Endometrial microvascular endothelial cells (primary cell): Measurements from ENCODE around the gene METTL21C. TPM values are rescaled to one million over a fixed set of nuclear protein-coding genes. Genes with fewer than 3 reads are reported as not detected.

Experiments used
- in situ Hi-C: cut with HindIII; loops from 2 replicates; pipeline ENCODE4 v1.10.0; 2017; ENCODE audit warnings: low sequenced_read_pairs, low pct_unique_long_range_greater_than_20kb; ENCODE audit errors: inconsistent ontology term
- total RNA-seq: library from RNA; depleted of rRNA; stranded (reverse); fragments of >200 nt; gene quantifications from one replicate; pipeline ENCODE4 v1.2.3, GENCODE V29; 2015; ENCODE audit errors: inconsistent ontology term

Gene METTL21C
- total RNA-seq, 1 donor from 2014 or later: not detected

DNA sequence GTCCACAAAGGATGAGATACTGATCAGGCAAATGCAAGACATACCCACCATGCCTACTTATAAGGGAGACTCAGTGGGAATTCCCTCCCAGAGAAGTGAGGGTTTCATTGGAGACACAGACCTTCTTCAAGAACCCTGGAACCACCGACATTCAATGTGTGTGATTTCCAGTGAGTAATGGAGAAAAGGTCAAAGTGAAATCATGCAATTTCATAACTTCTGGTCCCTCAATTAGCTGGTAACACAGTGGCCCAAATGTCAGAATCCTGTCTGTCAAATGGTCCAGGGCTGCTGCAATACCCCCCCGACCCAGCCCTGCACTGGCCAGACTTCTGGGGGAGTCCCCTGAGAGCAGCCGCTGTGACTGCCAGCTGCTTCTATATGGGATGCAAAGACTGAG lies 4.7 kb upstream of the METTL21C start:
- in situ Hi-C loops: no loop called here

DNA sequence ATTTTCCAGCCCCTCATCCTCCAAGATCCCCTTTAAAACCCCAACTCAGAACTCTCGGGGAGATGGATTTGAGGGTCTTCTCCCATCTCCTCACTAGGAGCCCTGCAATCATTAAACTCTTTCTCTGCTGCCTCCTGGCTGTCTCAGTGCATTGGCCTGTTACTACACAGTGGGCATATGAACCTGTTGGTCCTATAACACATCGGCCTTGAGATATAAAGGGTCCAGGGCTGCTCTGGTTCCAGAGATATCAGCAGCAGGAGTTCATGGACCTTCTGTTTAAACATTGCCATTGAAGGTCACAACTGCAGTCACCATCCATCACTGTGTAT lies 3.8 kb upstream of the METTL21C start:
- in situ Hi-C loops: no loop called here

DNA sequence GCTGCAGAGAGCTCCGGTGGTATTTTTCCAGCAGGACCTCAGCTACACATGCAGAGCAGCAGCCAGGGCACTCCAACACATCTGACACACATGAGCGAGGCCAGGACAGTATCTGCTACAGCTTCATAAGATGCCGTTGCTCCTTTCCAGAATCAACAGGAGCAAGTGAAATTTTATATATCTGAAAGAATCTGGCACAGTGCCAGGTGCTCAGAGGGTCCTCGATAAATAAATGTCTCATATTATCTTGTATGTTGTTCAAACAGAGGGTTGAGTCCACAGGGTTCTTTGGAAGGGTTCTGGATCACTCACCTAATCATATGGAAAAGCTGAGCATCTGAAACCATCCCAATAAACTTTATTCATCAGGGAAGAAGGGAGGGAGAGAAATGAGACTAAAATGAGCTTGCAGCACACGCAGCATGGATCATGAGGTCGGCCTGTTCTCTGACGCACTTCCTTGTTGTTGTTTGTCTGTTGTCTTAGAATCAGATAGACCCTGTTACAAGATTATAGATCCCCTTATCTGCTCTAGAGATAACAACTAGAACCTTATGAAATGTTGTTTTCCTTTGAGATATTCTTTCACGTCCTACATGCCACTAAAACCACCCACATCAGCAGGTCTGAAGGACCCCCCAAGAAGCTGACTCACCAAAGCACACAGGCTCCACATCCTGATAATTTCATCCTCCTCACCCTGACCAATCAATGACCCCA lies 3.2 kb upstream of the METTL21C start:
- in situ Hi-C loops: no loop called here

DNA sequence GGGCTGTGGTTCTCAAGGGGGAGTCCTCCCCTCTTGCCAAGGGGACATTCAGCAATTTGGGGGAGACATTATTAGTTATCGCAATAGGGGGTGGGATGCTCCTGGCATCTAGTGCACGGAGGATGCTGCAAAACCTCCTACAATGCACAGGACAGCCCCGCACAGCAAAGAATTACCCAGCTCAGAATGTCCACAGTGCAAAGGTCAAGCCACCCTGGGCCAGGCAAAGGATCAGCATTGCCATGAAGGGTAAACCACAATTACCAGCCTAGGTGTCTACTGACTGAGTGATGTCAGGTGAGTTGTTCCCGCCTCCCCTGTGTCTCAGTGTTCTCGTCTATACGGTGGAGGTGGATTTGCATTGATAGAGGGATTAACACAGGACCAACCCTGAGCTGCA lies 2.4 kb upstream of the METTL21C start:
- in situ Hi-C loops: no loop called here

DNA sequence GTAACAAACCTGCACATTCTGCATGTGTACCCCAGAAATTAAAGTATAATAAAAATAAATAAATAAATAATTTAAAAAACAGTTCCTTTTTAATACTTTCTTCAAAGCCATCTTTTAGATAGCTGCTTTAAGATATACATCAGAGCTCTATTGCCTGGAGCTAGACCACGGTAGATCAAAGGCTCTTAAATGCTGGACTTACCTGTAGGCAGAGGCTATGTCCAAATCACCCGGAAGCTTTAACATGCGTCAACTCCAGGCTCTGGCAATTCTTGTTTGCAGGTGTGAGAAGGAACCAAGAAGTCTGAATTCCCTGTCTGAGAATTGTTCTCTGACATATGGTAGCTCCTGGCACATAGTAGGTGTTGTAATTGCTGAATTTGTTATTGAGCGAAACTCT lies 1.6 kb upstream of the METTL21C start:
- in situ Hi-C loops: no loop called here

DNA sequence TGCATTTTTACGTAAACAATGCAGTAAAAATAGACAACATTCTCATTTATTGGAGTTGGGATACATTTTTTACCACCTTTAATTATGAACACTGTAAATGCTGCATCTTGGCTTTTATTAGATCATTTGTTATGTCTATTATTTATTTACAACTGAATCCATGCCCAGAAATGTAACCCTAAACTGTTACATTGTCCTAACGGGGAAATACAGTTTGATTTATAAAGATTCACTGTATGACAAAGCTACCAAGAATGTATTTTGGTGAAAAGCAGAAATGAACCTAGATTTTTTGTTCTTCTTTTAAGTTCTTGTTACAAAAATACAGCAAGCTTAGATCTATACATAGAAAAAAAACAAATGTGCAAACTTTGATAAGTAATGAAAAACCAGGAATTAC lies 1.1 kb downstream of the METTL21C start:
- in situ Hi-C loops: no loop called here

DNA sequence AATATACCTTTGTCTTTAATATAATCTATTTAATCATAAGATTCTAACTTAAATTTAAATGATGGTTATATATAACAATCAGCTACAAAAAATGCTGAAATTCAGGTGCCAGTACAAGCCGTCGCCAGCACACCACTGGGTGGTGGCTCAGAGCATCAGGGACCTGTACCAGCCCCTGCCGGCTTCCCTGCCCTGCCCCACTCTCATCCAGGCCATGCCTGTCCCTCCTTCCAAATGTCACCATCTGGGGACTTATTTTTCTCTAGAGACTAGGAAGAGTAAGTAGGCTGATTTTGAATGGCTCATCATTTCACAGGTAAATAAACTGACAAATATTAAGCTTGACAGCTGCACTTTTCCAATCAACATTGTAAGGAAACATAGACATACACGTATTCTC lies 1.6 kb downstream of the METTL21C start:
- in situ Hi-C loops: no loop called here

DNA sequence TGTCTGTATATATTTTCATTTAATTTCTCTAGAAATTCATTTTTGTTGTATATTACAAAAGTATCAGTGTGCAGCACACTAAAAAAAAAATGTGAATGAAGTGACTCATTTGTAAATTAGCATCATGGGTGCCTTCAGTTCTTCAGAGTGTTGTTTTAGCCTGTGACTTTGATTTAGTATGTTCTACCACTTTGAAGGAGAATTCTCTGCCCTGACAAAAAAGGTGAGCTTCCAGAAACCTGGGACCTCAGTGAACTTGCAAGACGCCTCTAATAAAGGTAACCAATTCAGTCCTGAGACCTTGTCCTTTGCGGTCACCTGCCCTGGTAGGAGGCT lies 2.4 kb downstream of the METTL21C start:
- in situ Hi-C loops: no loop called here

DNA sequence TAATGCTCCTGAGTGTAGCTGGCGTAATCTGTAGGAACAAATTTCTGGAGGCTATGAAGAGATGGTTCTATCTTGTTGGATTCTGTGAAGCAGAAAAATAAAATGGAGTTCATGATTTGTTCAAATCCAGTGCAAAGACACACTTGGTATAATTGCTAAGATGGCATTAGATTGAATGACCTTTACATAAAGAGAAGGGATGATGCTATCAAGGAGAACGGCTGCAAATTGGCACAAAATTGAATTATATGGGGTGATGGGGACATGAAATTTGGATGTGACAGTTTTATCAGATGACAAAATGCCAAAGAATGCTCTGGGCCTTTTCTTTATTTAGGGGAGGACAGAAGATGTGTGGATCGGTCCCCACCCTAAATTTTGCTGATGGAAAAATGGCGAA lies 4.0 kb downstream of the METTL21C start:
- in situ Hi-C loops: no loop called here

DNA sequence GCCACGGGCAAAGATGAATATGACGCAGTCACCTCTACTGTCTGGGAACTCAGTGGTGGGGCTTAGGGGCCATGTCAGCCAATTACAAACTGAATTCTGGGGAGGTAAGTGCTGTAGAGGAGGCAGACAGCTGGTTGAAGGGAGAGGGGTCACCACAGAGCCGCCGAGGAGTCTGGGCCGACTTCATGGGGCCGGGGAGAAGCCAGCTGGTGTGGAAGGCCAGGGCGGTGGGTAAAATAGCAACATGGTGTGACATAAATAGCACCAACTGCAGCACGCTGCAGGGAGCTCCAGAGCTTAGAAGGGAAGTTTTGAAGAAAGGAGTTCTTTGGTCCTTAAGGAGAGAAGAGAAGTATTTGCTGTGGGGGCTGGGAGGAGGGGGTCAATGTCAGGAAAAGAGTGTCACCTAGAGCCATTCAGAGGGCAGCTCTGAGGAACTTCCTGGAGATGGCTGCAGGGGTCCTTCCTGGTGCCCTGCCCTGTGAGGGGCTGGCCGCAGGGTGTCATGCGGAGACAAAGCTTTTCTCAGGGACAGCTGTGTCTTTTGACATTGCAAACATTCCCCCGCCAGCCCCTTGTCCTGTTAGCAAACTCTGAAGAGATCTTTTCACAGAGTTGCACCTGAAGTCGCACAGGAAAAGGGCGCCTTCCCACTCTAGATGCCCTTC lies 6.4 kb downstream of the METTL21C start:
- in situ Hi-C loops: no loop called here

DNA sequence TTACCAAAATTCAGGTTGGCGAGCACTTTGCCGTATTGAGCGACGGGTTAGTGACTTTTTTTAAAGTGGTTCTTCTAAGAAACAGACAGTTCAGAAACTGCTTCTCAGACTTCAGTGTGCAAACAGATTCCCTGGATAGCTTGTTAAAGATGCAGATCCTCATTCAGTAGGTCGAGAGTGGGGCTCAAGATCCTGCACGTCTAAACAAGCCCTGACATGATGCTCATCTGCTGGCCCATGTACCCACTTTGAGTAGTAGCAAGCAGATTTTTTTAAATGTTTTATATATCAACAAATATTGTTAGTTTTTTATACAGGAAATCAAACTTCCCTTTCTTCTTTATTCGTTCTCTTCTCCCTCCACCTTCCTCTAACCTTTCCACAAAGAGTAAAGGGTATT lies 7.3 kb downstream of the METTL21C start:
- in situ Hi-C loops: no loop called here

DNA sequence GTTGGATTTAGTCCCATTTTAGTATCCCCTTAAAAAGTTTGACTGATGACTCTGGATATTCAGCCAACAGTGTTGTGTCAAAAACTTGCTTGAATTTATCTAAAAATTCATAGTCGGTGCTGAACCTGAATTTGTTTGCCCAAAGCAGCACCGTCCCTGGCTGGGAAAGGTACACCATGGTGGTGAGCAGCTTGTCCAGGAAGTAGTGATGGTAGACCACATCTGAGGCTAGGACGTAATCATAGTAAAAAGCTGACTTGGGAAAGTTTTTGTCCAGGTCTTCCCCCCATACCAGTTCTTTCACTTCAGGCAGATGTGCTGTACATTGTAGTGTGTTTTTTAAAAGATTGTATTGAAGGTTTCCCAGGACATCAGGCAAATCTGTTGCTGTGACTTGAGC lies 8.8 kb downstream of the METTL21C start:
- in situ Hi-C loops: no loop called here

DNA sequence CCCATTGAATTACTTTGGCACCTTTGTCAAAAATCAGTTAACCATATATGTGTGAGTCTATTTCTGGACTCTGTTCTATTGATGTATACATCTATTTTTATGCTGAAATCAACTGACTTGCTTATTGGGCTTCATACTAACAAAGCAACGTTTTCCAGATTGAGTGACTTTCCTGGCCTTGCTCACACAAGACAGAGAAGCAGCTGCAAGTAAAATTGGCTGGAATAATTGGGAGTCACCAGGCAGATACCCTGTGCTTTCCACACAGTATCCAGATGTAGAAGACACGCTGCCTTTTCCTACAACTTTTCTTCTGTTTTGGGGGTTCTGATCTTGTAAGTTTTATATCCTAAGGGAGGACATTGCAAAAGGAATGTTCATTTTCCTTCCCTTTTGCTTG lies 11.2 kb downstream of the METTL21C start:
- in situ Hi-C loops: no loop called here

DNA sequence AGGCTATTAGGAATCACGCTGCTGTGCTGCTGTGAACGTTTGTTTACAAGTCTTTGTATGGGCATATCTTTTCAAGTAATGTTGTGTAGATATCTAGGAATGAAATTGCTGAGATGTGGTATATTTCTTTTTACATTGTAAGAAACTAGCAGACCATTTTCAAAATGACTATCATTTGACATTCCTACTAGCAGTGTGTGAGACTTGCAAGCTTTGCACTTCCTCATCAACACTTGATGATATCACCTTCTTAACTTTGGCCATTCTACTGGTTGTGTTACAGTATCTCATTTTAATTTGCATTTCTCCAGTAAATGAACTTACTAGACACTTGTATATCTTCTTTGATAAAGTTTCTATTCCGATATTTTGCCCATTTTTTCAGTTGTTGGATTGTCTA lies 12.1 kb downstream of the METTL21C start:
- in situ Hi-C loops: no loop called here

DNA sequence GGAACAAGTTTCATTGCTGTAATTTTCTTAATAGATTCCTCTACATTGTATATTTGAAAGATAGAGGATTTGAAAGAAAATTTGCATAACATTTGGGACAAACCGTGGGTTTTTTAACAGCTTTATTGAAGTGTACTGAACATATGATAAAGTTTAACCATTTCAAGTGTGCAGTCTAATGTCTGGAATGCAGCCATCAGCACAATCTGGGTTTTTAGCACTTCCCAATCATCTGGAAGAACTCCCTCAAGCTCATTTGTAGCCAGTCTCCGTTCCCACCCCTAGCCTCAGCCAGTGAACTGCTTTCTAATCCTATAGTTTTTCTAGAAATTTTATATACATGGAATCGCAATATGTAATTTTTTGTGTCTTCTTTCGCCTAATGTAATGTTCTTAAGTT lies 12.6 kb downstream of the METTL21C start:
- in situ Hi-C loops: no loop called here

DNA sequence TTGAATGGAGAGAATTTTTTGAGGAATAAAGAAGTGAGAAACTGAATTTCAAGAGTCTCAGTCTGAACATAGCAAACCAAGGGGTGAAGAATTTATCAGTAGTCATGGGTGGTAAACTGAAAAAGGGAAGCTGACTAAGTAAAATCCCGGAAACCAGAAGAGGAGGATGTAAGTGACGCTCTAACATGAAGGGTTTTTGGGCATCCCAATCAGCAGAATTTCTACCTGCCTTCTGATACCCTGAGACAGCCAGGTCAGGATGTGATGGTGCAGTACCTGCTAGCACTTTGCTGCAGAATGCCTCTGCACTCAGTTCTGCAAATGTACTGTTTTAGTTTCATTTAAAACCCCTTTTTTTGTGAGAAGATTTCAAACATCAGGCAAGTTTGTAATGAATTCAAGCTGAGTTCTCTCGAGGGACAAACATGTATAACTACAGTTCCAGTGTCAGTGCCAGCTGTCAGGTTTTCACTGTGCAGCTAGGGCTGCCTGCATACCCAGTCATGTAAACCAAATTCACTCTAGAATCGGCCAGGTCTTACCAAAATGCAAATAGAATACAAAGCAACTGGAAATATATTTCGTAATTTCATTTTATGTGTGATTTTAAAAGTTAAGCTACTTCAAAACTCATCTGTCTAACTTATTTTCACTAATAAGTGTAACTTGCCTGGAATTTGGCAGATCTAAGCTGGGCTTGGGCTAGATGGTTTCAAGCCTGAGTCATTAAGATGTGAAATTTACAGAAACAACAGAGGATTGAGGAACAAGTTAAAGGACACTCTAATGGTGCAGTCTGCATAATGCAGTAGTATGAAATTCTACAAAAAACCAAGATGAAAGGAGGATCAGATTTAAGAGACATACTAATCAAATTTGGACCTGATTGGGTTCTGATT lies 13.8 kb downstream of the METTL21C start:
- in situ Hi-C loops: no loop called here

DNA sequence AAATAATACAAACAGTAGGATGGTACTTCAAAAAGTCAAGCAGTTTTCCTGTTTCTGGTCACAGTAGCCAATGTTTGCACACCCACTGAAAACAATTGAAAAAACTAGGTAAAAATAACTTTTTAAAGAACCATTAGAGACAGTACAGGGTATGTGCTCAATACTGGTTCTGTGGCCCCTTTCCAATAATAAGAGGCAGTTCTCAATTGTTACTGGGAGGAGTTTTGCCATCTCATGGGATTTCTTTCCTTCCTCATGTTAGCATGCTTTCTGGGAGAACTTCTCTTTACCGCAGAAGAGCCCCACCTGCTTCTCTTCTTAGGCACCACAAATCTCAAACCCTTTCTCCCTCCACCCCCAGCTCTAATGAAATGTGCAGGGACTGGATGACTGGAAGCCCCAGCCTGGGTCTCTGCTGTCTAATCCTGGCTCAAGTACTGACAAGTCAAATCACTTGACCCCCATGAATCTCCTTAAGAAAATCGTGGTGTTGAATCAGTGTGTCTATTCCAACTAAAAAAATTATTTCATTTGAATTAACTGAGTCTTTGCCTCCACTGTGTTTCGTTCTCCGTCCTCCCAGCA lies 14.6 kb downstream of the METTL21C start:
- in situ Hi-C loops: no loop called here

DNA sequence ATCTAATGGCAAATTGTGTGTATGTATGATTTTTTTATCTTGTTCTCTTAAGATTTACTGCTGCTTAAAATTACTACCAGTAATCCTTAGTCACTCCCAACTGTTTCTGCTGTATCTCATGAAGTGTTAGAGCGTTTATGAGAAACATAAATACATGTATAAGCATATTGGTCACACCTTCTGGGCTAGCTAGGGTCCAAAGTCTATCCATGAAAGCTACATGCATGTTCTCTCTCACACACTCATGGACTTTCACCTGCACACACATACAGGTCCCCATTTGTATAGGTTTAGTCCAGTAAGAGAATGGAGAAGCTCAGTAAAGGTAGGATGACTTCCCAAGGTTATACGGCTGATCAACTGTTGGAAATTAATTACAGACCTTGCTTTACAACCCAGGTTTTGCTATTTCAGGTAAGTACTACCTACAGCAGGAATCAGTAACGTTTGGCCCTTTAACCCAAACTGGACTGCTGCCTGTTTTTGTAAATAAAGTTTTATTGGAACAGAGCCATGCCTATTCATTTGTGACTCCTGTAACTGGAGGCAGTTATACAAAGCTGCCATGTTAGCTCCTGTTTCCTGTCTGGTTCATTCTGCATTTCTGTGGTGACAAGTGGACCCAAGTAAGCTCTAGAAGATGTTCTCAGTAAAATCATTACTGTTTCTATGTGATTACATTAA lies 15.3 kb downstream of the METTL21C start:
- in situ Hi-C loops: no loop called here
